ENCODE results near the gene SLC45A3. TPM values are rescaled to one million over a fixed set of nuclear protein-coding genes. Genes with fewer than 3 reads are reported as not detected.

SLC45A3 gene
- total RNA-seq, 1 experiment from 2014 or later, result 16.7 TPM

DNA sequence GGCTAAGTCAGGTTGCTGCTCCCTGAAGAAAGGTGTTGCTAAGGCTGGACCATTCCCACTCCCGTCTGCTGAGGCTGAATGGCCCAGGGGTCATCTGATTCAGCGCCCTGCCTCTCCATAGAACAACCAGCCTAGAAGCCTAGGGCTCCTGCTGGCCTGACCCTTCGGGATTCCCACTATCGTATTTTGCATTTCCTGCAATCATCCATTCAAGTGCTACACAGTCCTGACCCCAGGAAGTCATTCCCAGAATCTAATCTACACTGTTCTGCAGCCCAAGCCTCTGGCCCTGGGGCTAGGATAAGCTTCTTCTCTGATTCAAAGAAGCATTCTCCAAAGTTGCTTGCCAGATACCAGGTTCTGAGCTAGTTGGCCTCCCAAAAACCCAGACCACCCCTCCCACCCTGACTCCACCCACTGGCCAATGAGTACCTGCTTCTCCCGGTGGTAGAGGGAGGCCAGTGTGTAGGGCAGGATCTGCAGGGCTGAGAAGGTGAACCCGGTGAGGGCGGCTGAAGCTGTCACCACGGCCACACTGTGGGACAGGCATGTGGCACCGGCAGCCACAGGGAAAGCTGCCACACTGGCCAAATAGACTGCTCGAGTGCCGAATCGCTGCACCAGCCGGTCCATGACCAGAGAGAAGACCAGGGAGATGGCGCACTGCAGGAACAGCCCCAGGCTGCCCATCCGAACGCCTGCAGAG lies 18.7 kb downstream of the SLC45A3 start:
- DNase-seq, result no peak
- no peaks in the 10 kb centered on the region for H3K27me3 ChIP-seq (ENCODE audit: insufficient read depth, low read length)
- H3K14ac ChIP-seq (ENCODE audit: insufficient read depth, low read length), result no peak overlapping the region; the same call in 1 of the 2 replicates
- Mint-ChIP-seq H3K27me3 (ENCODE audit: low read depth) (no peaks in the 10 kb centered on the region), H3K9me3 (no peaks in the 10 kb centered on the region), H3K36me3 (ENCODE audit: insufficient read depth in 1 of 3, low read depth in 3 of 3) (peaks cover 4 to 40% (median 32%) of the 10 kb centered on the region in 3 experiments; a peak in 6 of 7 replicates), H3K27ac (peak overlapping the region; percentile 29 to 93 (median 90); a peak in 5 of 7 replicates), H3K4me1 (peaks cover 53 to 58% of the 10 kb centered on the region in 2 experiments), H3K4me3 (no peak overlapping the region; a peak in 2 of 5 replicates)
- H3K4me1 ChIP-seq (ENCODE audit: insufficient read depth, low read length), result peaks cover 5% of the 10 kb centered on the region; the same call in 1 of the 2 replicates
- peaks cover under 1% of the 10 kb centered on the region; the same call in 1 of the 2 replicates for H3K79me2 ChIP-seq (ENCODE audit: insufficient read depth, low read length)
- H3K9ac ChIP-seq (ENCODE audit: extremely low read depth, insufficient read length, low read length), result no peak overlapping the region
- TF ChIP-seq, protein P1, sequence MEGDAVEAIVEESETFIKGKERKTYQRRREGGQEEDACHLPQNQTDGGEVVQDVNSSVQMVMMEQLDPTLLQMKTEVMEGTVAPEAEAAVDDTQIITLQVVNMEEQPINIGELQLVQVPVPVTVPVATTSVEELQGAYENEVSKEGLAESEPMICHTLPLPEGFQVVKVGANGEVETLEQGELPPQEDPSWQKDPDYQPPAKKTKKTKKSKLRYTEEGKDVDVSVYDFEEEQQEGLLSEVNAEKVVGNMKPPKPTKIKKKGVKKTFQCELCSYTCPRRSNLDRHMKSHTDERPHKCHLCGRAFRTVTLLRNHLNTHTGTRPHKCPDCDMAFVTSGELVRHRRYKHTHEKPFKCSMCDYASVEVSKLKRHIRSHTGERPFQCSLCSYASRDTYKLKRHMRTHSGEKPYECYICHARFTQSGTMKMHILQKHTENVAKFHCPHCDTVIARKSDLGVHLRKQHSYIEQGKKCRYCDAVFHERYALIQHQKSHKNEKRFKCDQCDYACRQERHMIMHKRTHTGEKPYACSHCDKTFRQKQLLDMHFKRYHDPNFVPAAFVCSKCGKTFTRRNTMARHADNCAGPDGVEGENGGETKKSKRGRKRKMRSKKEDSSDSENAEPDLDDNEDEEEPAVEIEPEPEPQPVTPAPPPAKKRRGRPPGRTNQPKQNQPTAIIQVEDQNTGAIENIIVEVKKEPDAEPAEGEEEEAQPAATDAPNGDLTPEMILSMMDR (conservative IDR thresholded peaks at IDR 0.05), result no peak
- no peak overlapping the region for H3K27ac ChIP-seq (ENCODE audit: insufficient read length, low read depth, low read length)
- no peak overlapping the region for H2AK5ac ChIP-seq (ENCODE audit: insufficient read length, low read length)
- H2BK12ac ChIP-seq (ENCODE audit: insufficient read length, low read depth, low read length), result no peak overlapping the region
- H2BK120ac ChIP-seq (ENCODE audit: low read depth, low read length, poor library complexity, severe bottlenecking), result no peak overlapping the region
- no peak overlapping the region for H4K91ac ChIP-seq (ENCODE audit: insufficient read length, low read depth, low read length)
- H3K79me1 ChIP-seq (ENCODE audit: insufficient read depth, low read depth, low read length, poor library complexity, severe bottlenecking), result no peaks in the 10 kb centered on the region
- no peak overlapping the region for H3K4me2 ChIP-seq (ENCODE audit: insufficient read depth, insufficient read length, low read length)
- H2BK20ac ChIP-seq (ENCODE audit: low read depth, low read length, poor library complexity, severe bottlenecking), result no peak overlapping the region
- H3T11ph ChIP-seq (ENCODE audit: low read length), result no peak overlapping the region
- H3K56ac ChIP-seq (ENCODE audit: insufficient read length, low read depth, low read length), result no peak overlapping the region
- H3K9me3 ChIP-seq (ENCODE audit: control insufficient read depth, low read depth, low read length), result no peaks in the 10 kb centered on the region
- WGBS (ENCODE audit: extremely low coverage, insufficient read length, low lambda C conversion rate), result no CpG with 5 or more reads among the region's 16 CpGs
- H4K5ac ChIP-seq (ENCODE audit: insufficient read length, low read depth, low read length), result no peak overlapping the region
- H3K23me2 ChIP-seq (ENCODE audit: insufficient read length, low read depth, low read length, poor library complexity, severe bottlenecking), result no peaks in the 10 kb centered on the region
- no peak overlapping the region for H3K4ac ChIP-seq (ENCODE audit: low read depth, low read length)
- no peak overlapping the region for H2BK5ac ChIP-seq (ENCODE audit: insufficient read length, low read length)
- H2BK15ac ChIP-seq (ENCODE audit: low read depth, low read length), result no peak overlapping the region
- H4K8ac ChIP-seq (replicated peaks; ENCODE audit: insufficient read length, low read depth, low read length), result no peak overlapping the region
- no peaks in the 10 kb centered on the region for H4K20me1 ChIP-seq (ENCODE audit: control insufficient read depth, insufficient read depth, insufficient read length)
- H3K23ac ChIP-seq (ENCODE audit: insufficient read length, low read depth, low read length), result no peak overlapping the region
- no peak overlapping the region for H3K18ac ChIP-seq (ENCODE audit: insufficient read length, low read depth, low read length)
- H2AFZ ChIP-seq (ENCODE audit: low read length), result no peak overlapping the region
